GM18951 (cell line): ENCODE data around the gene IPCEF1.

ENCODE experiments used
- POLR2A ChIP-seq: IDR thresholded peaks from 4 replicates; pipeline ENCODE4 v1.6.1; 2011; ENCODE audit warnings: mild to moderate bottlenecking; ENCODE audit not compliant: insufficient read length, insufficient read depth; ENCODE audit errors: extremely low read depth
- in situ Hi-C: fragments of 300-500 bp; cut with MboI; formaldehyde crosslinking; loops from one replicate; pipeline ENCODE4 v1.12.0; 2022; ENCODE audit warnings: low sequenced_read_pairs, mixed read lengths, inconsistent platforms; ENCODE audit not compliant: unreplicated experiment

The IPCEF1 gene

DNA sequence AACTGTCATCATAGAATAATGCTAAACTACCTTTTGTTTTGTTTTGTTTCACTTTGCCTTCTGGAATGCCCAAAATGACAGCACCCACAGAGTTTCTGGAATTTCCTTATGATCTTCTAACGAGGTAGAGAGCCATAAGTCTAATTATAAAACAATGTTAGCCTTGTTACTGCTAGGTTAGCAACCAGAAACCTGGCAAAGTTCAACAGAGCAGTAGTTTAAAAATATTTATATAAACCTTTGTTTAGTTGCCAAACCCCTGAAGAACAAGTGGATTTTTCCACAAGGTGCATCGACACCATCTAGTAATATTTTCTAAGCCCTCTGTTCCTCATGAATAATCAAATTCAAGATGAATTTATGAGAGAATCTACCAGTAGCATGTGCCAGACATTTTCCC, 27.6 kb upstream of the IPCEF1 start:
- TF ChIP-seq POLR2A, result no peak
- in situ Hi-C loops, result no loop called here

DNA sequence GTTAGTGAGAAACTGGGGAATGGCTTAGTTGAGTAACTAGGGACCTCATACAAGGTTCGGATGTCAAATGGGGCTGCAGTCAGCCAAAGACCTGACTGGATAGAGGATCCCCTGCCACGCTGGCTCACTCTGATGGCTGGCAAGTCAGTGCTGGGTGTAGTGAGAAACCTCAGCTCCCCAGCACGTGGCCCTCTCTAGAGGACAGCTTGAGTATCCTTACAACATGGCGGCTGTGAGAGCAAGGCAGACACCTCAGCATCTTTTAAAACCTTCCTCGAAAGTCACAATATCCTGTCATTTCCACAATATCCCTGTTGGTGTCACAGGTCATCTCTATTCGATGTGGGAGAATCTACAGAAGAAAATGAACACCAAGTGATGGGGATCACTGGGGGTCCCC, 26.7 kb upstream of the IPCEF1 start:
- no peak for TF ChIP-seq POLR2A
- in situ Hi-C loops, result no loop called here

DNA sequence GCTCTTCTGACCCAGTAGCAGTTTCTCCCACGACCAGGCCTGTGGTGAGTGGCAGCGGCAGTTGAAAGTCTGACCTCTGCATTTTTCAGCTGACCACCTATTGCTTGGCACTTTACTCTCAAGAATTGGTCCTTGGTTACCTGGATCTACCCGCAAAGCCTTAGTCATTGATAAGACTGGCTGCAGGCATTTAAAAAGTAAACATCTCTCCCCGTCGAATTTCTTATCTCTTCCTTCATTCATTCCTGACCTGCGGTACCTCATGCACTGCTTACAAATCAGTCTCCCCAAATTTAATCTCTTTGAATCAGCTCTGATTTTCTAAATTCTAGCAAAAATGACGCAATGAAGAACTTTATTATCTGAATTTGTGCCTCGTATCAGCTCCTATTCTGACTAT, 26.1 kb upstream of the IPCEF1 start:
- no peak for TF ChIP-seq POLR2A
- in situ Hi-C loops, result no loop called here

DNA sequence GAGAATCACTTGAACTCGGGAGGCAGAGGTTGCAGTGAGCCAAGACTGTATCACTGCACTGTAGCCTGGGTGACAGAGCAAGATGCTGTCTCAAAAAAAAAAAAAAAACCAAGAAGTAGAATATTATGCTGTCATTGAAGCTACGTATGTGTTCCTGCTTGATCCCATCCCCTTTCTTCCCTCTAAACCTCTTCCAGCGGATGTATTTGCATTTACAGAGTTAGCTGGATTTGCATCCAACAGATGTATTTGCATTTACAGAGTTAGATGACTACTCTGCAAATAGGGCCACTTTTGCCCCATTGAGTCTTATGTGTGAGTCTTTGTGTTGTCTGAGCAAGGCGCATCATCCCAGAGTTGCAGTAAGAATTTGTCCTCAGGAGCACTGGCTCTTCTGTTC, 24.9 kb upstream of the IPCEF1 start:
- in situ Hi-C loops, result no loop called here
- no peak for TF ChIP-seq POLR2A

DNA sequence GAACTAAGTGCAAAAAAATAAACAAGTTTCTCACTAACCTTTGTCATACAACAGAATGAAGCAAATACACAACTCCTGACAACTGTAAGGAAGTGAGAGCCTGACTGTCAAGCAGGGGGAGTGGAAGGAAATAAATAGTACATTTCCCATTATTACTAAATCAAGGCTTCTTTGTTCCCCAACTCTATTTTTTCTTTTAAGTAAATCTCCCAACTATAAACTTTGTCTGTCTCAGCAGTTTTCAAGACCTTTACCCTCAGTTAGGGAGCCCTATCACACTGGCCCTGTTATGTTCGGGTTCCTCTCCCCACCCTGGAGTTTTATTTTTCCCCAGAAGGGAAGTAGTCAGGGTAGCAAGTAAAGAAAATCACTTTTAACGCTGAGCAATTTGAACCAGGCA, 24.1 kb upstream of the IPCEF1 start:
- no peak for TF ChIP-seq POLR2A
- in situ Hi-C loops, result no loop called here

DNA sequence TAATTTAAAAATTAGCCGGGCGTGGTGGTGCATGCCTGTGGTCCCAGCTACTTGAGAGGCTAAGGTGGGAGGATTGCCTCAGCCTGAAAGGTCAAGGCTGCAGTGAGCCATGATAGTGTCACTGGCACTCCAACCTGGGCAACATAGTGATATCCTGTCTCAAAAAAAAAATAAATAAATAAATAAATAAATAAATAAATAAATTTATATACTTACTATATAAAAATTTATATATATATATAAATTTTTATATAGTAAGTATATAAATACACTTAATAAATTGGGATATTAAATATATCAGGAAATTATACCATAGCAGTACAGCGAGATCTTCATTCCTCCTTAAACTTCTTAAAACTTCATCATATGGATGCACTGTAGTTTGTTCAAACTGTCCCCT, 23.0 kb upstream of the IPCEF1 start:
- in situ Hi-C loops, result no loop called here
- TF ChIP-seq POLR2A, result no peak

DNA sequence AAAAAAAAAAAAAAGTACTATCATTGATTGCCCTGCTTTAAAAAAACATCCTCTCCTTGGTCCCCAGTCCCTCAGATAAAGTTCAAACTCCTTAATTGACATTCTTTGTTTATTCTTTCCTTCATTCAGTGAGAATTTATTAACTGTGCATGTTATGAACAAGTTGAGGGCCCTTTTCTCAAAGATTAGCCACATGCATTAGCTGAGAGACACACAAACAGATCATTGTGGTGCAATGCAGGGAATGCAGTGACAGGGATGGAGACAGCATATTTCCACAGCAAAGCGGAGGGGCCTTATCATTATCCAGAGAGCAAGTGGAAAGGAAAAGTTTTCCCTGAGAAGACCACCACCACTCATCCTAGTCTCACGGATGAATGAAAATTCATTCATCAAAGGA, 21.9 kb upstream of the IPCEF1 start:
- TF ChIP-seq POLR2A, result no peak
- in situ Hi-C loops, result no loop called here

DNA sequence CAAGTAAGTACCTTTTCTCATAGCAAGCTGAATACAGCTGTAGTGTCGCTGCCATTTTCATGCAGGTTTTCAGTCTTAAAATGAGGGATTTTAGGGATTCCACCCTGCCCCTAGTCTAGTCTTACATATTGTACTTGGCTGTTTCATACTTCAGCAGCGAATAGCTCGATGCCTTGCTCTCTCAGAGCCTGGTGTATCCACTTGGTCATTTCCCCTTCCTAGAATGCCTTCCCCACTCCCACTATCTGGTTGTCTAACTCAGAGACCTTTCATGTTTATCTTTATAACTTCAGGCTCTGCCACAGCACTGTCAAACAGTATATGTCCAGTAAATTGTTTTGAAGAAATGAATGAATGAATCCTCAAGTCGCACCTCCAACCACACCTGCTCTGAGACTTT, 21.1 kb upstream of the IPCEF1 start:
- in situ Hi-C loops, result no loop called here
- TF ChIP-seq POLR2A, result no peak

DNA sequence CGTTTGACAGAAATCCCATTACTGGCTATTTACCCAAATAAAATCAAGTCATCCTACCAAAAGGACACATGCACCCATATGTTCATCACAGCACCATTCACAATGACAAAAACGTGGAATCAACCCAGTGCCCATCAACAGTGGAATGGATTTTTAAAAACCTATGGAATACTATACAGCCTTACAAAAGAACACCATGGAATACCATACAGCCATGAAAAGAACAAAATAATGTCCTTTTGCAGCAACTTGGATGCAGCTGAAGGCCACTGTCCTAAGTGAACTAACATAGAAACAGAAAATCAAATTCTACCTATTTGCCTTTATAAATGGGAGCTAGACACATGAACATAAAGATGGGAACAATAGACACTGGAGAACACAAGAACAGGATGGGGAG, 17.4 kb upstream of the IPCEF1 start:
- in situ Hi-C loops, result no loop called here
- TF ChIP-seq POLR2A, result no peak

DNA sequence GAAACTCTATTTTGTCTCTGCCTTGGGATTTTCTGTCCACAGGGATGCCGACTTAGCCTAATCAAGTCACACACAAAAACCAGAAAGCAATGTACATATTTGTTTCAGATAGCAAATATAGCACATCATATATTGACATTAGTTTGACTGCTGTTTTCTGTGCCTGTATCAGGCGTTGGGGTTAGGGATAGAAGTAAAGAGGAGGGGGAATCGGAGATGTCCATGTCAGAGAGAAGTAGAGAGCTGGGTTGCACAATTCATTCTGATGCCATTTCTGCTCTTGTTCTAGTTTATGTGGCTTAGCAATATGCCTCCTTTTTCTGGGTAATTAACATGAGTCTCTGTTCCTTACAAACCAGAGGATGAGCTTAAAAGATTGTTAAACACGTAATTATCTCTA, 14.7 kb upstream of the IPCEF1 start:
- in situ Hi-C loops, result no loop called here
- no peak for TF ChIP-seq POLR2A

DNA sequence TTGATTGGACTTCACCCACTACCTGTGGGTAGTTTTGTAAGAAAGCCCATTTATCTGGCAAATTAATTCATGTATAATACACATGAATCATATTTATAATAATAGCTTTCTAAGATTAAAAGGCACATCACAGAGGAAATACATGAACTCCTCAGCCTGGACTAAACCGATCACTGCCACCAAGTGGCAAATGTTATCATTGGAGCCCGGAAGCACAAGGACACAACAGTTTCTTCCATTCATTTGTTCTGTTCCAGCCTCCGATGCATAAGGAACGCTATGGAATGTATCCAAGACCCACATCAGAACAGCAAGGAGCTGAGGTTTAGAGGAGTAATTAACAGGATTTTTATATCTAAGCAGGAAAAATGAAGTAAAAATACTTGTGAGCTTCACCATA, 13.9 kb upstream of the IPCEF1 start:
- no peak for TF ChIP-seq POLR2A
- in situ Hi-C loops, result no loop called here

DNA sequence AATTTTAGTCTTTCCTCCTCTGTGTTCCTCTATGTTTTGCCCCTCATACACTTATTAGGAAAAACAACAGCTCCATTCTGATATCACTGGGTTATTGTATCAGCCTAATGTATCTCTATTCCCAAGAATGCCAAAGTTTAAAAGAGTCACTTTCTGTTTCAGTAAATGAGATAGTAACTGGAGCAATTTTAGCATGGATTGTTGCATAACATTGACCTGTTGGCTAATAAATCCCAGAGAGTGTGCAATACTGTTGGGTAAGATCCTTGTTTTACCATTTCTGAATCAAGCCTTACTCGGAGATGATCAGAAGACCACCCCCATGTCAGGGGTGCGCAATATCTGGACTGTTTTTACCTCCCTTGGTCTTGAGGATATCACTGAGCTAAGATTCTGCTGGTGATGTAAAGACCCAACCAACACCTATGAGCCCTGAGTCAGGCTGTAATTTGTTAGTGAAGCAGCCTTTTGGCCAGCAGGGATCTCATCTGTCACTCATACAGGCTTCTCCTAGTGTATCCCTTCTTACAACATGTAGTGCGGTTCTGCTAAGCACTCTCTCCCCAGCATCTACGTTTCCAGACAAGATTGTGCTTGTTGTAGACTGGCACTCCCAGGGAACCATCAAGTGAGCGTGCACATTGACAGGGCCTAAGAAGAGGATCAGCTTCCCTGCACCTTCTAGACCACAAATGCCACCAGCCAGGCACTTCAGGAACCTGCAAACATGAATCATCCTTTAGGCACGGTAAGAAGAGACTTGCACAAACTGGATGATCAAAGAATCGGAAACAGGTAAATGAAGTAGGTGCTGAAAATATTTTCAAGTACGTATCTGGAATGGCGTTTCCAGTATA, 11.5 kb upstream of the IPCEF1 start:
- in situ Hi-C loops, result no loop called here
- TF ChIP-seq POLR2A, result no peak

DNA sequence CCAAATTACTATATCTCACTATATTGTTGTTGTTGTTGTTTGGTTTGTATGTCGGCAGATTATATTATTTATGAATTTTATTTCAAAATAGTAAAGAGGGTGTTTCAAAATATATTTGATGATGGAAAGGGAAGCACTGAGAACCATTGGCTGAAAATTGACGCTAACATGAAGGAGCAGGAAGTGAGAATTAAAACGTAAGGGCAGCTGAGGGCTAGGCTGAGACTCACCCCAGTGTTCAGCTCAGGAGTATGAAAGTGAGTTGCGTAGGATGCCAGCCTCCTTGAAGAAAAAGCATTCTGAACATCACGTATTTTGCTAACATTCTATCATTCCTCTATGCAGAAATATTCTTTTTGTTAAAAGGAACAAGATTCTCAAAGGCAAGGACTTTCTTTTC, 10.7 kb upstream of the IPCEF1 start:
- in situ Hi-C loops, result no loop called here

DNA sequence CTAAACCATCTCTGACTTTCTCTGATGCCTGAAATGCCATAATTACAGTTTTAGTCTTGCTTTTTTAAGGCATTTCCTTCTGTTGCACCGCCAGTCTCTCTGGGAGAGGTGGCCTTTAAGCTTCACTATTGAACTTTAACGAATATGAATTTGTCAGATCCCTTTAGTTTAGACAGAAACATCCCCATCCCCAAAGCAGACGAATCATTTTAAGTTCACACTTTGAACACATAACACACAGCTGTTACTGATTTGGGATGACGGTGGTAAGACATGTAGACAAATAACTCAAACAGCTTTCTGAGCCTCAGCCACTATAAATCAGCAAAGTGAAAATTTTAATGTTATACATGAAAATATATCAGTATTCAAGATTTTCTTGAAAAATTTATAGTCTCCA, 7.2 kb upstream of the IPCEF1 start:
- in situ Hi-C loops, result loop anchor here (5.0 kb wide), 1 partner anchor 202 kb away; no protein-coding TSS in a partner anchor
- TF ChIP-seq POLR2A, result no peak

More for the DNA sequence above, 10.7 kb upstream of the IPCEF1 start:
- TF ChIP-seq POLR2A, result no peak
